ENCODE measurements around the gene FCER1A. TPM values are rescaled to one million over a fixed set of nuclear protein-coding genes. Genes with fewer than 3 reads are reported as not detected.

The FCER1A gene
- total RNA-seq, 1 donor from 2014 or later, result not detected

GRCh38 chr1:159296706-159297375 lies 5.3 kb upstream of the FCER1A start:
- Histone ChIP-seq H3K27me3 (no peaks in the 10 kb centered on the region), H3K4me3 (no peak overlapping the region), H3K36me3 (peaks cover 3% of the 10 kb centered on the region), H4K20me1 (ENCODE audit: low read depth) (no peaks in the 10 kb centered on the region), H3K79me2 (ENCODE audit: low read depth) (no peaks in the 10 kb centered on the region), H3K4me2 (no peak overlapping the region), H3K9ac (no peak overlapping the region), H3K4me1 (no peaks in the 10 kb centered on the region), H2AFZ (replicated peaks) (no peak overlapping the region), H3K27ac (no peak overlapping the region), H3F3A (ENCODE audit: low read depth) (no peaks in the 10 kb centered on the region), H3K9me3 (ENCODE audit: low read depth) (peaks cover 13% of the 10 kb centered on the region)
- no peak for DNase-seq (ENCODE audit: low spot score)
- H3K4me3 Mint-ChIP-seq, result no peak overlapping the region
- no peaks in the 10 kb centered on the region for H3K36me3 Mint-ChIP-seq
- TF ChIP-seq EZH2 (IDR thresholded peaks at IDR 0.05) (no peak), EZH2phosphoT487 (IDR thresholded peaks at IDR 0.05) (no peak), CTCF (IDR thresholded peaks at IDR 0.05) (no peak)
- H3K9me3 Mint-ChIP-seq, result peaks cover 2% of the 10 kb centered on the region
- no peak overlapping the region for H3K27ac Mint-ChIP-seq
- no peaks in the 10 kb centered on the region for H3K4me1 Mint-ChIP-seq
- no peaks in the 10 kb centered on the region for H3K27me3 Mint-ChIP-seq (ENCODE audit: insufficient read depth, low read depth)

GRCh38 chr1:159300146-159300545 lies 2.0 kb upstream of the FCER1A start:
- Histone ChIP-seq H3K4me2 (no peak overlapping the region), H3K36me3 (no peaks in the 10 kb centered on the region), H3K27ac (no peak overlapping the region), H3K79me2 (ENCODE audit: low read depth) (no peaks in the 10 kb centered on the region), H2AFZ (replicated peaks) (no peak overlapping the region), H4K20me1 (ENCODE audit: low read depth) (no peaks in the 10 kb centered on the region), H3K9ac (no peak overlapping the region), H3K4me1 (no peaks in the 10 kb centered on the region), H3K4me3 (no peak overlapping the region), H3K27me3 (no peaks in the 10 kb centered on the region), H3F3A (ENCODE audit: low read depth) (no peaks in the 10 kb centered on the region), H3K9me3 (ENCODE audit: low read depth) (peaks cover 14% of the 10 kb centered on the region)
- no peak for TF ChIP-seq EZH2phosphoT487 (IDR thresholded peaks at IDR 0.05)
- no peaks in the 10 kb centered on the region for H3K9me3 Mint-ChIP-seq
- DNase-seq (ENCODE audit: low spot score), result no peak
- no peak overlapping the region for H3K4me3 Mint-ChIP-seq
- no peaks in the 10 kb centered on the region for H3K36me3 Mint-ChIP-seq
- H3K27me3 Mint-ChIP-seq (ENCODE audit: insufficient read depth, low read depth), result no peaks in the 10 kb centered on the region
- H3K4me1 Mint-ChIP-seq, result no peaks in the 10 kb centered on the region
- no peak overlapping the region for H3K27ac Mint-ChIP-seq

- no peak overlapping the region for H3K27ac ChIP-seq
- H3K79me2 ChIP-seq (ENCODE audit: low read depth), result no peaks in the 10 kb centered on the region
- TF ChIP-seq EZH2 (IDR thresholded peaks at IDR 0.05), result no peak
- no peak for TF ChIP-seq CTCF (IDR thresholded peaks at IDR 0.05)
- TF ChIP-seq EZH2phosphoT487 (IDR thresholded peaks at IDR 0.05), result no peak
- H3K36me3 Mint-ChIP-seq, result no peaks in the 10 kb centered on the region
- H3K4me1 ChIP-seq, result no peaks in the 10 kb centered on the region
- no peaks in the 10 kb centered on the region for H4K20me1 ChIP-seq (ENCODE audit: low read depth)
- H3K9me3 Mint-ChIP-seq, result no peaks in the 10 kb centered on the region
- no peaks in the 10 kb centered on the region for H3K27me3 ChIP-seq
- no peak overlapping the region for H3K27ac Mint-ChIP-seq
- H3K36me3 ChIP-seq, result no peaks in the 10 kb centered on the region
- no peaks in the 10 kb centered on the region for H3F3A ChIP-seq (ENCODE audit: low read depth)
- no peak for DNase-seq (ENCODE audit: low spot score)
- peaks cover 3% of the 10 kb centered on the region for H3K4me1 Mint-ChIP-seq
- no peak overlapping the region for H3K4me3 ChIP-seq
- H2AFZ ChIP-seq (replicated peaks), result no peak overlapping the region
- H3K4me3 Mint-ChIP-seq, result no peak overlapping the region
- no peak overlapping the region for H3K4me2 ChIP-seq
- H3K9me3 ChIP-seq (ENCODE audit: low read depth), result peaks cover 5% of the 10 kb centered on the region
- H3K27me3 Mint-ChIP-seq (ENCODE audit: insufficient read depth, low read depth), result peaks cover 4% of the 10 kb centered on the region
- H3K9ac ChIP-seq, result no peak overlapping the region
Observed at GRCh38 chr1:159307346-159308020, 5.3 kb downstream of the FCER1A start.

GRCh38 chr1:159311679-159312078 lies 9.5 kb downstream of the FCER1A start:
- no peaks in the 10 kb centered on the region for H3F3A ChIP-seq (ENCODE audit: low read depth)
- no peaks in the 10 kb centered on the region for H4K20me1 ChIP-seq (ENCODE audit: low read depth)
- H3K9ac ChIP-seq, result no peak overlapping the region
- H3K4me1 ChIP-seq, result no peaks in the 10 kb centered on the region
- H3K79me2 ChIP-seq (ENCODE audit: low read depth), result no peaks in the 10 kb centered on the region
- H2AFZ ChIP-seq (replicated peaks), result no peak overlapping the region
- H3K36me3 ChIP-seq, result no peaks in the 10 kb centered on the region
- TF ChIP-seq EZH2phosphoT487 (IDR thresholded peaks at IDR 0.05) (no peak), CTCF (IDR thresholded peaks at IDR 0.05) (no peak), EZH2 (IDR thresholded peaks at IDR 0.05) (no peak)
- no peak overlapping the region for H3K27ac Mint-ChIP-seq
- H3K4me1 Mint-ChIP-seq, result peaks cover 3% of the 10 kb centered on the region
- peaks cover 10% of the 10 kb centered on the region for H3K9me3 ChIP-seq (ENCODE audit: low read depth)
- DNase-seq (ENCODE audit: low spot score), result no peak
- H3K27me3 ChIP-seq, result no peaks in the 10 kb centered on the region
- H3K4me2 ChIP-seq, result no peak overlapping the region
- no peak overlapping the region for H3K4me3 ChIP-seq
- H3K36me3 Mint-ChIP-seq, result no peaks in the 10 kb centered on the region
- H3K27me3 Mint-ChIP-seq (ENCODE audit: insufficient read depth, low read depth), result no peaks in the 10 kb centered on the region
- no peak overlapping the region for H3K4me3 Mint-ChIP-seq
- no peaks in the 10 kb centered on the region for H3K9me3 Mint-ChIP-seq
- no peak overlapping the region for H3K27ac ChIP-seq
